K562 treated with DMSO at 1 percent for 4 hours (cell line): ENCODE data around the gene ESCO1. TPM values are rescaled to one million over a fixed set of nuclear protein-coding genes. Genes with fewer than 3 reads are reported as not detected.

Experiments used
- total RNA-seq: library from RNA; unstranded; fragments of 300-600 nt; gene quantifications from 2 replicates; pipeline ENCODE4 v1.2.3, GENCODE V29; 2022; ENCODE audit not compliant: insufficient read depth

ESCO1 gene, protein sequence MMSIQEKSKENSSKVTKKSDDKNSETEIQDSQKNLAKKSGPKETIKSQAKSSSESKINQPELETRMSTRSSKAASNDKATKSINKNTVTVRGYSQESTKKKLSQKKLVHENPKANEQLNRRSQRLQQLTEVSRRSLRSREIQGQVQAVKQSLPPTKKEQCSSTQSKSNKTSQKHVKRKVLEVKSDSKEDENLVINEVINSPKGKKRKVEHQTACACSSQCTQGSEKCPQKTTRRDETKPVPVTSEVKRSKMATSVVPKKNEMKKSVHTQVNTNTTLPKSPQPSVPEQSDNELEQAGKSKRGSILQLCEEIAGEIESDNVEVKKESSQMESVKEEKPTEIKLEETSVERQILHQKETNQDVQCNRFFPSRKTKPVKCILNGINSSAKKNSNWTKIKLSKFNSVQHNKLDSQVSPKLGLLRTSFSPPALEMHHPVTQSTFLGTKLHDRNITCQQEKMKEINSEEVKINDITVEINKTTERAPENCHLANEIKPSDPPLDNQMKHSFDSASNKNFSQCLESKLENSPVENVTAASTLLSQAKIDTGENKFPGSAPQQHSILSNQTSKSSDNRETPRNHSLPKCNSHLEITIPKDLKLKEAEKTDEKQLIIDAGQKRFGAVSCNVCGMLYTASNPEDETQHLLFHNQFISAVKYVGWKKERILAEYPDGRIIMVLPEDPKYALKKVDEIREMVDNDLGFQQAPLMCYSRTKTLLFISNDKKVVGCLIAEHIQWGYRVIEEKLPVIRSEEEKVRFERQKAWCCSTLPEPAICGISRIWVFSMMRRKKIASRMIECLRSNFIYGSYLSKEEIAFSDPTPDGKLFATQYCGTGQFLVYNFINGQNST
- total RNA-seq = 14.0 and 16.3 TPM in 2 replicates

DNA sequence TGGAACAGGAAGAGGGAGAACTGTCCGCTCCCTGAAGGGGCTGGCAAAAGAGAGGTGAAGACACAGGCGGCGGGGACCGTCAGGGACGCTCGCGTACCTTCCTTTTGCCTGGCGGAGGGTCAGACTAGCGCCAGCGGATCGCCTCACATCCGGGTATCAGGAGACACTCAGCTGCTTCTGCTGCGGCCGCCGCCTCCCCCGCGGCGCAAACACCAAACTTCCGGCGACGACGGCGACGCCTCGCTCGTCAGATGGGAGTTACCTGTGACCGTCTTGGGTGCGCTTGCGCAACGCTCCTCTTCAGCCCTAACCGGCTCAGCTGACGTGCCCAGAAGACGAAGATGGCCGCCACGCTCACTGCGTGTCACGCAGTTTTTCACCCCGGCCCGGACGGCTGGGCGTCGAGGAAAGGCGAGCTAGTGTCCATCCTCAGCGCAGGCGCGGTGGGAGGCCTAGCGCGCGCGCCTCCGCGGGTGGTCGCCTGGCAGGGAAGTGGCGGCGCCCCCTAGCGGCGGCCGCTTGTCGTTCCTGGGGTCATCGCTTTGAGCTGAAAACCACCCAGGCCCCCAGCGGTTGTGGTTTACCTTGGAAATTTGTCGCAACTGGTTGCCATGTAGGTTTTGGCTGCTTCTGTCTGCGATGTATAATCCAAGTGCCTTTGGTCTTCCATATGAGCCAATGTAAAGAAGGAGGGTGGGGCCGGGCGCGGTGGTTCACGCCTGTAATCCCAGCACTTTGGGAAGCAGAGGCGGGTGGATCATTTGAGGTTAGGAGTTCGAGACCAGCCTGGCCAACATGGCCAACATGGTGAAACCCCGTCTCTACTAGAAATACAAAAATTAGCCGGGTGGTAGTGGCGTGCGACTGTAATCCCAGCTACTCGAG is at the start of gene ESCO1:
Gene ESCO1, minus strand, starts transcription at position 179 of the 885 bp plus-strand sequence. CDS start 25,861 bp downstream, outside the sequence.

DNA sequence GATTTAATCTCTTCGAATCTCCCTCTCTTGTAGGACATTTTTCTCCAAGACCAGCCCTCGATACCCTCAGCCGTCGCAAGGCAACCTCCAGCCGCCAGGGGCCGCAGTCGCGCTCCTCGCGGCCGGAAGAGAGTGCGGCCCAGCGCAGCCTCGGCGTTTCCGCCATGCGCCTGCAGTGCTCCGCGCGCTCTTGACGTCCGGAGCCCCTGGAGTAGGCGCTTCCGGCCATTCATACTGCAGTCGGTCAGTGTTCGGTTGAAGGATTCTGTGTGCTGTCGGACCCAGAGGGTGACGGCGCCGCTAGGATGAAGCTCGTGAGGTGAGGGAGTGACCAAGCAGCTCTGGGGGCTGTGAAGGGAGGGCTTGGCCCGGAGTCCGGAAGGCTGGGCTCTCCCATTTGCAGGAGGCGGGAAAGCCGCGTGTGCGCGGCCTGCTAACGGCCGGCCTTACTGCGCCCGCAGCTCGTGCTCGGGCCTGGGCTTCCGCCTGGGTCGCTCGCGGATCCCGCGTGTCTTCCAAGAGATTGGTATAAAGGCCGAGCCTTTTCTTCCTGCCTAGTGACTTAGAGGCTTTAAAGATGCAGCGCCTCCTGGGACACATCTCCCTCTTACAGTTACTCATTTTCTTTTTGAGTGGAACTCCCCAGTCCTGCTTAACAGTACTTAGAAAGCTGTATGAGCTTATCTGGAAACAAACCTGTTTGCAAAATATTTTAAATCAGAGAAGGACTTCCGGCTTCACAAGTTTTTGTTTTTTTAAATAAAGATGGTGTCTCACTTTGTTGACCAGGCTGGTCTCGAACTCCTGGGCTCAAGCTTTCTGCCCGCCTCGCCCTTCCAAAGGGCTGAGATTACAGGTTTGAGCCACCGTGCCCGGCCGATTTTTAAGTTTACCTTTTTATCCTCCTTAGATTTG is 11.9 kb upstream of the ESCO1 start, which contains the start of gene SNRPD1:
Gene SNRPD1, plus strand, starts transcription at position 190 of the 915 bp plus-strand sequence. Its CDS starts 116 bp downstream, at position 306.

Other genes starting within 250 kb of the ESCO1 start
- gene SNRPD1, start 11.6 kb upstream of the ESCO1 start, total RNA-seq = 14.6 and 15.9 TPM in 2 replicates
- gene ABHD3, start 104.1 kb upstream of the ESCO1 start, total RNA-seq = 18.2 and 19.6 TPM in 2 replicates
- gene MIB1, start 140.1 kb upstream of the ESCO1 start, total RNA-seq = 14.1 and 17.0 TPM in 2 replicates